ENCODE results near the gene CST5. TPM values are rescaled to one million over a fixed set of nuclear protein-coding genes. Genes with fewer than 3 reads are reported as not detected.
"Not testable (repeated sequence)": the region's sequence is repeated elsewhere in the genome, so short reads cannot be mapped to it uniquely, and the experiment has no call there.

The CST5 gene
- total and polyA plus RNA-seq, 7 donors, result not detected

DNA sequence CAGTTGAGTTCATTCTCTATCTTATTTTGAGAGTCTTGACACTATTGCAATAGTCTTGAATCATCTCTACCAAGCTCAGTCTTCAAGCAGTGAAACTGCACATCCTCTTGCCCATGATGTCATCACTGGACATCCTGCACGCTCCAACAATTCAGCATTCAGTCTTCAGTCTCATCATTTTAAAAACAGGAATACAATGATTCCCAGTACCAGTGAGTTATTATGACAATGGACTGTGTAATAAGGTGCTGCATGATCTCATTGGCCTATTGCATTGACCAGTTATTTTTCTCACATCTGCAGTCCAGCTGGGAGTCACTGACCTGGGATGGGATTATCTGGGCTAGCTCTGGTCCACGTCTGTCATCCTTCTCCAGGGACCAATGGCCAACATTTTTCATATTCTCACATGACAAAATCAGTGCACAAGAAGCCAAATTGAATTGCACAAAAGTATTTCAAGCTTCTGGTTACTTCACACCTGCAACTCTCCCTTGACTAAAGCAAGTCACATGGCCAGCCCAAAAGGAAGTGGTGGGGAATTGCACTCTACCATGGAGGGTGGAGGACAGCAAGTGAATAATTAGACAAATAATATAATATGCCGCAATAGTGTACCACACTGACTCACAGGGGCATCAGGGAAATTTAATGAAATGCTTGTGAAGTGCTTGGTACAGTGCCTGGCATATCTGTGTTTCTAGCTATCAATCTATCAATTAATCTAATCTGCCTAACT, 46.6 kb downstream of the CST5 start:
- no peaks in the 10 kb centered on the region for H3K27me3 ChIP-seq (ENCODE audit: insufficient read depth in 3 of 3, low read length in 2 of 3)
- intact Hi-C loops (cut with DNase I), result loop anchor here in 1 of 2 donors (10.0 kb wide), 1 partner anchor 58 kb away; no protein-coding TSS in a partner anchor
- no peak for DNase-seq
- no peaks in the 10 kb centered on the region for H3K4me1 ChIP-seq
- H3K9me3 ChIP-seq, result no peaks in the 10 kb centered on the region
- TF ChIP-seq, protein P1, sequence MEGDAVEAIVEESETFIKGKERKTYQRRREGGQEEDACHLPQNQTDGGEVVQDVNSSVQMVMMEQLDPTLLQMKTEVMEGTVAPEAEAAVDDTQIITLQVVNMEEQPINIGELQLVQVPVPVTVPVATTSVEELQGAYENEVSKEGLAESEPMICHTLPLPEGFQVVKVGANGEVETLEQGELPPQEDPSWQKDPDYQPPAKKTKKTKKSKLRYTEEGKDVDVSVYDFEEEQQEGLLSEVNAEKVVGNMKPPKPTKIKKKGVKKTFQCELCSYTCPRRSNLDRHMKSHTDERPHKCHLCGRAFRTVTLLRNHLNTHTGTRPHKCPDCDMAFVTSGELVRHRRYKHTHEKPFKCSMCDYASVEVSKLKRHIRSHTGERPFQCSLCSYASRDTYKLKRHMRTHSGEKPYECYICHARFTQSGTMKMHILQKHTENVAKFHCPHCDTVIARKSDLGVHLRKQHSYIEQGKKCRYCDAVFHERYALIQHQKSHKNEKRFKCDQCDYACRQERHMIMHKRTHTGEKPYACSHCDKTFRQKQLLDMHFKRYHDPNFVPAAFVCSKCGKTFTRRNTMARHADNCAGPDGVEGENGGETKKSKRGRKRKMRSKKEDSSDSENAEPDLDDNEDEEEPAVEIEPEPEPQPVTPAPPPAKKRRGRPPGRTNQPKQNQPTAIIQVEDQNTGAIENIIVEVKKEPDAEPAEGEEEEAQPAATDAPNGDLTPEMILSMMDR (IDR thresholded peaks at IDR 0.05), result no peak
- no peak overlapping the region for H3K27ac ChIP-seq
- H3K36me3 ChIP-seq (ENCODE audit: insufficient read depth in 1 of 2, low read depth in 1 of 2), result no peaks in the 10 kb centered on the region
- 29 to 52% (median 40%) methylated on average over 3 of the region's 3 CpGs for WGBS, 3 donors
- H3K4me3 ChIP-seq, result no peak overlapping the region
- ATAC-seq, result no peak

DNA sequence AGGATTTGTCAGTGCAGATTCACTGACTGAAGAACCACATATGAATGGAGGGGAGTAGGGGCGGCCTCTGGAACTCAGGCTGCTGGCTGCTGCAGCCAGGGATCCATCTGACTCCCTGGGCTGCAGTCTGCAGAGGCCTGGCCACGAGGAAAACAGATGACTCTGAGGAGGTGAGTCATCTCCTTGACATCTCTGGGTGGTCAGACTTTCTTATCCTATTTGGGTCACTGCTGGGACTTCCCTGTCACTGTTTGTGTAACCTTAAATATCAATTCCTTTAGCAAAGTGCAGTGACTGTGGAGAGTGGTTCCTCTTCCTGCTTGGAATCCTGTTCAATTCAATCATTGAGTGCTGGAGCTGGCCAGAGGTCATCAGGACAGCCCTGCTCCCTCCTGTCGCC, 47.6 kb downstream of the CST5 start:
- intact Hi-C loops (cut with DNase I), result loop anchor here in 1 of 2 donors (10.0 kb wide), 1 partner anchor 57 kb away; no protein-coding TSS in a partner anchor
- not testable (repeated sequence) for H3K4me3 ChIP-seq; H3K27me3 ChIP-seq (ENCODE audit: insufficient read depth in 3 of 3, low read length in 2 of 3); ATAC-seq; H3K27ac ChIP-seq; H3K36me3 ChIP-seq (ENCODE audit: insufficient read depth in 1 of 2, low read depth in 1 of 2); DNase-seq; H3K4me1 ChIP-seq; H3K9me3 ChIP-seq
- 37 to 52% (median 45%) methylated on average over 3 of the region's 3 CpGs for WGBS, 3 donors

DNA sequence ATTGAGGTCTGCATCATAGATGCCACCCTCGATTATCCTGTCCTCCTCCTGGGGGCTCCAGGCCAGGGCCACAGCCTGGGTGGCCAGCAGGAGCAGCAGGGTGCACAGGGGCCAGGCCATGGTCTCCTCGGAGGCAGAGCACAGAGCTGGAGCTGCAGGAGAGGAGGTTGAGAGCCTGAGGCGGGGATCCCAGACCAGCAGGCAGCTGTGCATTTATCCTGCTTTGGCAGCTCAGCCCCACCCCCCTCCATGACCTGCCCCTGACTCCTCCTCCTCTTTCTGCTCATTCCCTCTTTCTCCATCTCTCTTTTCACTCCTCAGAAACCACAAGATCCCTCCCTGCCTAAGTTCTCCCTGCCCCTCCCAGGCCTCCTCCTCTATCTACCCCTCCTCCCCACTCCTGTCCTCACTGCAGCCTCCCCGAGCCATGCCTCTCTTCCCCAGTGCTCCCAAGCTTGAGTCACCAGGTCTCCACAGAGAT, 53.0 kb downstream of the CST5 start, which contains the start of gene CST2:
Gene CST2, minus strand, starts transcription at position 189 of the 481 bp plus-strand sequence. Its CDS starts 69 bp downstream, at position 120.
- ATAC-seq, result no peak
- no peaks in the 10 kb centered on the region for H3K36me3 ChIP-seq (ENCODE audit: insufficient read depth in 1 of 2, low read depth in 1 of 2)
- no peaks in the 10 kb centered on the region for H3K9me3 ChIP-seq
- intact Hi-C loops (cut with DNase I), result no loop called here
- TF ChIP-seq, protein P1 (IDR thresholded peaks at IDR 0.05), result no peak
- DNase-seq, result no peak
- H3K4me3 ChIP-seq, result no peak within 1 kb of the TSS
- no peaks in the 10 kb centered on the region for H3K27me3 ChIP-seq (ENCODE audit: insufficient read depth in 3 of 3, low read length in 2 of 3)
- WGBS, 3 donors, result 34 to 46% (median 44%) methylated on average over 4 of the region's 4 CpGs
- no peaks in the 10 kb centered on the region for H3K4me1 ChIP-seq
- no peak within 1 kb of the TSS for H3K27ac ChIP-seq

Other genes with a start within 250 kb of the CST5 start
- 100 to 1,000 TPM; 422 to 713 (median 508) TPM for gene CST3, start 241.8 kb downstream of the CST5 start, total RNA-seq
- 100 to 1,000 TPM; 374 to 415 (median 394) TPM for gene CST3, start 241.8 kb downstream of the CST5 start, polyA plus RNA-seq
- gene CST4, start 190.7 kb downstream of the CST5 start, total RNA-seq, result not detected
- gene CST4, start 190.7 kb downstream of the CST5 start, polyA plus RNA-seq, result not detected
- gene CST1, start 128.8 kb downstream of the CST5 start, total RNA-seq, result not detected
- gene CST1, start 128.8 kb downstream of the CST5 start, polyA plus RNA-seq, result not detected
- not detected for gene CST2, start 53.0 kb downstream of the CST5 start, total RNA-seq
- gene CST2, start 53.0 kb downstream of the CST5 start, polyA plus RNA-seq, result not detected
- not detected for gene GGTLC1, start 109.0 kb upstream of the CST5 start, total RNA-seq
- gene GGTLC1, start 109.0 kb upstream of the CST5 start, polyA plus RNA-seq, result not detected

Measured in psoas muscle (tissue), 8 donors.